ENCODE results near the gene TMEM271.

Gene TMEM271, protein sequence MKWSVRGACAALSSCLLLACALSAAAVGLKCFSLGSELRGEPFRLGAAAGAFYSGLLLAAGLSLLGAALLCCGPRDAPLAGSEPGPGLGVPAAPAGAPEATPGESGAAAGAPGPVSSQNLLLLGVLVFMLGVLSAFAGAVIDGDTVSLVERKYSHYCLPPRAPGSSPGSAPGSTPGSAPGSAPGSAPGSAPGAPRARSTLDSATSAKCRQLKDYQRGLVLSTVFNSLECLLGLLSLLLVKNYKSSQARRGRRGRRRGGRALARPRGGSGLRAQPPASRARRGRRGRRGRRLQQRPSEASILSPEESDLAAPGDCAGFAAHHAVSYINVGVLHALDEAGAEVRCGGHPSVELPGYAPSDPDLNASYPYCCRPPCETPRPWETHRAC

DNA sequence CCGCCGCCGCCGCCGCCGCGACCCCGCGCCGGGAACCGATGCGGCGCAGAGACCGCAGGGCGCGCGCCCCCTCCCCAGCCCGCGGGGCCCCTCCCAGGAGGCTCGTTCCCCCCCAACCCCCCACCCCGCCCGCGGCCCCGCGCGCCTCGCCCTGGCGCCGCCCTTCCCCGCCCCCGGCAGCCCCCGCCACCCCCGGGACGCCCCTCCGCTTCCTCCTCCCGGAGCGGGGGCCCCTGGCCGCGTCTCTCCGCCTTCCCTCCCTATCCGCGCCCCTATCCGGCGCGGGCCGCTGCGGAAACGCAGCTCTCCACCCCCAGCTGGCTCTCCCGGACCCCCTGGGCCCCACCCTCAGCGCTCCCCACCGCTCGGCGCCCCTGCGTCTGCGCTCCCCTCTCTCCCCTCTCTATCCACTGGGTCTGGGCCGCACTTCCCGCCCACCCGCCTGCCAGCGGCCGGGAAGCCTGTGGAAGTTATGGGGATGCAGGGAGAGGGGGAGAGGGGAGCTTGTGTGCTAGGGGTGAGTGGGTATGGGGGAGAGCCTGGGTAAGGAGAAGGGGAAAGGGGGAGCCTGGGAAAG is at the start of gene TMEM271:
Gene TMEM271, minus strand, starts transcription at position 51 of the 577 bp plus-strand sequence. CDS start 233 bp downstream, outside the sequence.
- no peak for DNase-seq (ENCODE audit: low read depth in 3 of 3)

DNA sequence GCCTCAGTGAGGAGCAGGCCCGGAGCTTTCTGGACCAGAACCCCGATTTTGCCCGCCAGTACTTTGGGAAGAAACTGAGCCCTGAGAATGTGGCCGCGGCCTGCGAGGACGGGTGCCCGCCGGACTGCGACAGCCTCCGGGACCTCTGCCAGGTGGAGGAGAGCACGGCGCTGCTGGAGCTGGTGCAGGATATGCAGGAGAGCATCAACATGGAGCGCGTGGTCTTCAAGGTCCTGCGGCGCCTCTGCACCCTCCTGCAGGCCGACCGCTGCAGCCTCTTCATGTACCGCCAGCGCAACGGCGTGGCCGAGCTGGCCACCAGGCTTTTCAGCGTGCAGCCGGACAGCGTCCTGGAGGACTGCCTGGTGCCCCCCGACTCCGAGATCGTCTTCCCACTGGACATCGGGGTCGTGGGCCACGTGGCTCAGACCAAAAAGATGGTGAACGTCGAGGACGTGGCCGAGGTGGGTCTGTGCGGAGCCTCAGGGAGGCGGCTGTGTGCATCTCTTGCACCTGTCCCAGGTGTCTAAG is 49.6 kb upstream of the TMEM271 start:
- DNase-seq (ENCODE audit: low read depth in 3 of 3), result no peak

DNA sequence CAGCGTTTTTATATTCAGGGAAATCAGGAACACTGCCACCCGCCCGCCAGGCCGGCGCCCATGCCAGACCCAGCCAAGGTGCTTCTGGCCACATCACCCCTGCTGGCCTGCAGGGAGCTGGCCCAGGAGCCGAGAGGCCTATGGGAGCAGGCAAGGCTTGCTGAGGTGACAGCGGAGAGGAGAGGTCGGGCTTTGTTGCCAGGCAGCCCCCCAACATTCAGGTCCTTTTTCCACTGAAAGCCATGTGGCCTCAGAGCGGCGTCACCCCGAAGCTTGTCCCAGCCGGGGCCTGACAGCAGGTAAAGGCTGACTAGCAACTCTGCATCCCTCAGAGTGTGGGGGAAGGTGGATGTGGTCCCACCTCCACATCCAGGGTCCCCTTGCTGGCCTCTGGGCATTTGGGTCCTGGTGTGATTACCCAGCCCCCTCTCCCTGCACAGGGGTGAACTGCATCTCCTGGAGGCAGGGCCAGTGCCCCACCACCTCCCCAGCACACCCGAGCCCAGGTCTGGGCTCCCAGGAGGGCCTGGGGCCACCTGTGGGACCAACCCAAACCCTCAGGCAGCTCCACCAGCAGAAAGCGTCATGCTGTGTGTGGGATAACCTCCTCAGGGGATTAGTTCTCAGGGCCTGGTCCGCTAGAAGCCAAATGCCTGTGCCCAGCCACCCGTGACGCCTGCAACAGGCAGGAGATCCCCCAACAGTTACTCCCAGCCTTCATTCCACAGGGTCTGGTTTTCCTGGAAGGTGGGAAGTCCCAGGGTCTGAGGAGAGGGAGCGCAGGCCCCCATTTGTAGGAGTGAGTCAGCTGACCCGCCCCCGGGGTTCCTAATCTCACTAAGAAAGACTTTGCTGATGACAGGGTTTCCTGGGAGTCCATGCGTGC is 48.9 kb upstream of the TMEM271 start, which contains the start of gene PDE6B:
Gene PDE6B, plus strand, starts transcription at position 869 of the 886 bp plus-strand sequence. CDS start 54 bp downstream, outside the sequence.
- no peak for DNase-seq (ENCODE audit: low read depth in 3 of 3)

DNA sequence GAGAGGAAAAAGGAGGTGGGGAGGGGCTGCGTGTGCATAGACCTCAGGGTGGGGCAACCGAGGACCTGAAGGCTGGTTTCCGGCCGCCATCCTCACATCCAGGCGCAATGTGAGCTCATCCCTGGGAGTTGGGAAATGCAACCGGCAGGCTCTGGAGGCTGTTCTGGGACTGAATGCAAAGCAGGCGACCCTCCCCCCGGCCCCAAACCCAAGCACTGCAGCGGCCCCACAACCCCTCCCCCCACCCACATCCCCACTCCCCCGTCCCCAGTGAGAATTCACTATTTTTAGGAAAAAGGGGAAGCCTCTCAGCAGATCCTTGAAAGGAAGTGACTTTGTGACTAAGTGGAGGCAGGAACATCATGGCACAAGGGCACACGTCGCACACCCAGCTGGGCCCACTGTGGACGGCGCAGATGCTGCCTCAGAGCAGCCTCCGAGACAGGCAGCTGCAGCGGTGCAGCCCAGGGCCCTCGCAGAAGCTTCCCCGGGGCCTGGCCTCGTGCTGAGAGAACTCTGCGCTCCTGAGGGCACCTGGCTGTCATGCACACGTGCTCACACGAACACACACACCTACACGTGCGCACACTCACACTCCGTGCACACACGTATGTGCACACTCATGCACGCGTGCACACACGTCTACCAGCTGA is 47.9 kb upstream of the TMEM271 start:
- DNase-seq (ENCODE audit: low read depth in 3 of 3), result no peak

DNA sequence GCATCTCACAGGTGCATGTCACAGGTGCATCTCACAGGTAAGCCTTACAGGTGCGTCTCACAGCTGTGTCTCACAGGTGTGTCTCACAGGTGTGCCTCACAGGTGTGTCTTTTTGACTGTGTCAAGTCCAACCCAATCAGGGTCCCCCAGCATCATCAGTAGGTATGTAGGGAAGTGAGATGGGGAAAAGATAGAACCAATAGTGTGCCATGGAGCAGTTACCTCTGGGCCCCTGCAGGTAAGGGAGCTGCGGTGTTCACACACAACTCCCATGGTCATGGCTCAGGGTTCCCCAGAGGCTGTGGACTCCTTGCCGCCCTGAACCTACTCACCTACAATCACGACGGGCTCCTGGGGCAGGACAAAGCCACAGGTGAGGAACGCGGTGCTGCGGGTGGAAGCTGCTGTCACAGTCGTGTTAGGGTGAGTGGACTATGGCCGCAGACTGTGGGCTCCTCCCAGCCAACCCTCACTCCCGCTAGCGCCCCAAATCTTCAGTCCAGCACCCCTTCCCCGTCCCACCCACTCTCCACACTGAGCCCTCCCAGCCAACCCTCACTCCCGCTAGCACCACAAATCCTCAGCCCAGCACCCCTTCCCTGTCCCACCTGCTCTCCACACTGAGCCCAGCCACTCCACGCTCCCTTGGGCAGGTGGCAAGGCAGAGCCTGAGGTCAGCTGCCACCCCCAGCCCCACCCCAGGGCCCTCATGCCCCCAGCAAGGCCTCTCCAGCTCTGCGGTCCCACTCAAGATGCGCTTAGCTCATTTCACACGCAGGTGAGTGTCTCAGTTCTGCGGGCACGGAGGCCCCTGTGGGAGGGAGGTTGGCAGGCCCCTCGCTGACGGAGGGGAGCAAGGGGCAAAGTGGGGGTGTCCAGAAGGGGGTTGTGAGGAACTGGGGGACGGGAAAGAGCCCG is 47.2 kb upstream of the TMEM271 start:
- no peak for DNase-seq (ENCODE audit: low read depth in 3 of 3)

DNA sequence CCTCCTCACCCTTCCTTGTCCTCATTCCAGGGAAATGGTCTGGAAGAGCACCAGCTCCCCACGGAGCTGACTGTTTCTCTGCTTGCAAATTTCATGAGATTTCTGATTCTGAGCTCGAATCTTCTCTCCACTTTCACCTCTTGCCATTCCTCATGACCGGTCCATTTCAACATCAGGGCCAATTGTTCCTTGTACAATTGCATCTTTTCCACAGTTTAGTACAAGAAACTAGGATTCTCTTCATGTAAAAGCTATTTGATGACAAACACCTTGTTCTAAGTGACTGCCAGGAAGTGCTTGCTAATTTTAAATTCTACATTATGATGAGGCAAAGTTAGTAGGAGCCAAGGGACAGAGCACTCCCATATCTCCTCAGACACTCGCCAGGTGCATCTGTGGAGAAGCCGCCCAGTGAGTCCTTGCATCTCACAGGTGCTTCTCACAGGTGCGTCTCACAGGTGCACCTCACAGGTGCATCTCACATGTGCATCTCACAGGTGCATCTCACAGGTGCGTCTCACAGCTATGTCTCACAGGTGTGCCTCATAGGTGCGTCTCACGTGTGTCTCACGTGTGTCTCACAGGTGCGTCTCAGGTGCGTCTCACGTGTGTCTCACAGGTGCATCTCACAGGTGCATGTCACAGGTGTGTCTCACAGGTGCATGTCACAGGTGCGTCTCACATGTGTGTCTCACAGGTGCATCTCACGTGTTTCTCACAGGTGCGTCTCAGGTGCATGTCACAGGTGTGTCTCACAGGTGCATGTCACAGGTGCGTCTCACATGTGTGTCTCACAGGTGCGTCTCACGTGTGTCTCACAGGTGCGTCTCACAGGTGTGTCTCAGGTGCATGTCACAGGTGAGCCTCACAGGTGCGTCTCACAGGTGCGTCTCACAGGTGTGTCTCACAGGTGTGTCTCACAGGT is 46.2 kb upstream of the TMEM271 start:
- no peak for DNase-seq (ENCODE audit: low read depth in 3 of 3)

DNA sequence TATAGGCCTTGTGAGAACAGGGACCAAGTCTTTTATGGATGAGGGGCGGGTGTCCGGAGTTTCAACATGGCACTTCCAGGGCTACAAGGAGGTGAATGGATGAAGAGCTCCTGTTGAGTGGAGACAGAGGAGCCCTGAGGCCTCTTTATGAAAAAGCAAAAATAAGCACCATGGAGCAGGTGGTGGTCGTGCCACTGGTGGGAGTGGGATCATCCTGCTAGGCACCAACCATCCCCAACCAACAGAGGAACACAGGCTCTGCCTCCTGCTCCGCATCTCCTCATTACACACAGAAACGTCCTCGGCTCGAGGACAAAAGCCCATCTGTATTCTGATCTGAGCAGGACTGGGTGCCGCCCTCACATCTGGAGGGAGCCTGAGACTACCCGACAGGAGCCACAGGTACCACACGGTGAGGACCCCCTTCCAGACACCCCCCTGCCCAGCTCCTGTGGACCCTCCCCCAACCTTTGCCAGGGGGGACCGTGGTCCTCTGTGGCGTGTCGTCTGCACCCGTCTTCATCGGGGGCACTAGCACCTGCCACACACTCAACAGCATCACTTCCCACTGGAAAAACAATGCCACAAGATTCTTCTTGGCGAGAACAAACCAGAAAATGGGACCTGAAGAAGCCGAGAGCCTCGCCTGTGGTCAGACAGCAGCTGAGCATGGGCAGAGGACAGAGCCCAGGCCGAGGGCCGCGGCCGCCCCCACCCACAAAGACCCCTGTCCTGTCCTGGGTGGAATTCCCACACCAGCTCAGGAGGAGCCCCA is 45.4 kb upstream of the TMEM271 start:
- DNase-seq (ENCODE audit: low read depth in 3 of 3), result no peak

DNA sequence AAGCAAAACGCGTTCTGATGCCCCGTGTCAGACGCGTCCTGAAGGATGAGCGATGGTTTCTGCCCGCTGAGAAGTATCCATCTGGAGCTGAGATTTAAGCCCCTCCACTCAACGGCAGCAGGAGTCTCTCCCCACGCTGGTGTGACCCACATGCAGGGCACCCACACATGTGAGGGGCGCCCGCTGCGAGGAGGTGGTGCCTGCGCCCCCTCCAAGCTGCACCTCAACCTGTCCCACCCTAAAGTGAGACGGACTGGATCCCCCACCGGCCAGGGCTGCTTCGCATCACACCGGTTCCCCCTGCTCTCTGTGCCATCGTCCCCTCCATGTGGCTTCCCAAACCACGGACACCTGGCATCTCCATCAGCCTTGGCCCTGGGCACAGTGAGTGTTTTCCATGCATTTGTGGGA is 44.8 kb upstream of the TMEM271 start:
- DNase-seq (ENCODE audit: low read depth in 3 of 3), result no peak

DNA sequence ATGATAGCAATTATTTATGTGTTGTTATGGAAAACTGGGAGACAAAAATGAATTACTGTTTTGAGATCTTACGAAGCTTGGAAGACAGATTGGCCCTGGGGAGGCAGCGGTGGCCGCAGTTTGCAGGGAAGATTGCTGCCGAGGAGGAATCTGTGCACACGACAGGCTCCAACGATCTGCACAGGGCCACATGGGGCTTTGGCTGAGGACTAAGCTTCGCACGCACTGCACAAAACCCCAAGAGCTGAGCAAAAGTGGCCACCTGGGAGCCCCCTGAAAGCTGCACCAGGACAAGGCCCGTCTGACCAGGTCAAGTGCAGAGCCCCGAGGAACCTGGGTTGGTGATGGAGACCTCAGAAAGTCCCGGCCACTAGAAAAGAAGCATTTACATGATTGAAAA is 44.1 kb upstream of the TMEM271 start:
- no peak for DNase-seq (ENCODE audit: low read depth in 3 of 3)

DNA sequence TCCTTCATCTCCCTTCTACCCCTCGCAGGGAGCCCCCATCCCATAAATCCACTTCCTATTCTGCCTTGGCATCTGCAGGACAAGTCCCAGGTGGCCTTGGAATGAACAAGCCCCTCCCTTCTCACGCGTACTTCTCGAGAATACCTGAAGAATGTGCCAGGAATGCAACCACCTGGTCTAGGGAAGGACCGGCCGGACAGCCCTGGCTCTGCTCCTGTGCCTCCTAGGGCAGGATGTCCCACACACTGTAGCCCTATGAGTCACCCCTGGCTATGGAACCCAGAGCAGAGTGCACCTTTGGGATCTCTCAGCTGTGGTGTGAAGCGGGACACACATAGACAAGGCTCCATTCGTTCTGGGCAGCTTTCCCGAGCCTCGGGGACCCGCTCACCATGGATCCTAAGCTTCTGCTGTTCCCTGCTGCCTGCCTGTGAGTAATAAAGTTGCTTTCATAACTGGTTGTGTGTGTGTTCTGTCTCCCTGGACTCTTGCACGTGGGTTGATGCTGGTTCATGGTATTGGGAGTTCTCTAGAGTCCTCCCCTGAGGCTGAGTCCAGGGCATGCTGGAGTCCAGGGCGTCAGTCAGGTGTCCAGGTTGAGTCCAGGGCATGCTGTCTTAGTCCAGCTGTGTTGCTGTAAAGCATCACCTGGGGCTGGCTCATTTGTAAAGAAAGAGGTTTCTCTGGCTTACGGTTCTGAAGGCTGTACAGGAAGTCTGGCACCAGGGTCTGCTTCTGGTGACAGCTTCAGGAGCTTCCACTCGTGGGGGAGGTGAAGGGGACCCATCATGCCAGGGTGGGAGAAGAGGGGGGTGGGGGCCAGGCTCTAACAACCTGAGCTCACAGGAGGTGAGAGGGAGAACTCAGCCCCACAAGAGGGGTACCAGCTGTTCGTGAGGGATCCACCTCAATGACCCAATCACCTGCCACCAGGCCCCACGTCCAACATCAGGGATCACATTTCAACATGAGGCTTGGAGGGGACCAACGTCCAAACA is 41.8 kb upstream of the TMEM271 start:
- no peak for DNase-seq (ENCODE audit: low read depth in 3 of 3)

DNA sequence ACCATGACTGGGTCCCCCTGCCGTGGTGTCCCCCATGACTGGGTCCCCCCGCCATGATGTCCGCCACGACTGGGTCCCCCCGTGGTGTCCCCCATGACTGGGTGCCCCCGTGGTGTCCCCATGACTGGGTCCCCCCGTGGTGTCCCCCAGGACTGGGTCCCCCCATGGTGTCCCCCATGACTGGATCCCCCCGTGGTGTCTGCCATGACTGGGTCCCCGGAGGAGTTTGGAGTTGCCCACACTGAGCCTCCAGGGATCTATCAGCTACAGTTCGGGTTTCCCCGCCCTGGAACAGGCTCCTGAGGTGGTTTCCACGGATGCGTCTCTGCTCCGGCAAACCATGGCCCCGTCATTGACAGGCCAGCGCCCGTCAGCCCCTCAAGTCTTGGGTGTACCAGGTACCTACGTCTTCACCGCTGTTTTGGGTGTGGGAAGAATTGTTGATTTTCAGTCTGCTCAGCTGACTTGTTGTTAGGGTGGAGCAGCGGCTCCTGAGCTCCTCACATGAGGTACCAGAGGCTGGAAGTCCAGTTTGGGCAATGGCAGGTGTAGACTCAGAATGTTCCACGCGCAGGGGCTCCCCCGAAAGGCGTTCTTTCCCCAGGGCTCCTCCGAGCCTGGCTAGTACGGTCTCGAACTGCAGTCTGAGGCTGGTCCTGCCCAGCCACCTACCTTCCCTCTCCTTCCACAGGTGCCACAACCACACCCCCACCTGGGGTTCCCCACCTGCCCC is 41.0 kb upstream of the TMEM271 start:
- no peak for DNase-seq (ENCODE audit: low read depth in 3 of 3)

DNA sequence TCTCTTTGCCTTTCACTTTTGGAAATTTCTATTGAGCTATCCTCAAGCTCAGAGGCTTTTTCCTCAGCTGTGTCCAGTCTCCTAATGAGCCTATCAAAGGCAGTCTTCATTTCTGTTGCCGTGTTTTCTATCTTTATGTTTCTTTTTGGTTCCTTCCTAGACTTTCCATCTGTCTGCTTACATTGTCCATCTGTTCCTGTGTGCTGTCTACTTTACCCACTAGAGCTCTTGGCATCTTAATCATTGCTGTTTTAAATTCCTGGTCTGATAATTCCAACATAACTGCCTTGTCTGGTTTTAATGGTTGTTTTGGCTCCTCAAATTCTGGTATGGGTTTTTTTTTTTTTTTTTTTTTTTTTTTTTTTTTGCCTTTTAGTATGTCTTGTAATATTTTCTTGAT is 40.0 kb upstream of the TMEM271 start:
- DNase-seq (ENCODE audit: low read depth in 3 of 3), result no peak

DNA sequence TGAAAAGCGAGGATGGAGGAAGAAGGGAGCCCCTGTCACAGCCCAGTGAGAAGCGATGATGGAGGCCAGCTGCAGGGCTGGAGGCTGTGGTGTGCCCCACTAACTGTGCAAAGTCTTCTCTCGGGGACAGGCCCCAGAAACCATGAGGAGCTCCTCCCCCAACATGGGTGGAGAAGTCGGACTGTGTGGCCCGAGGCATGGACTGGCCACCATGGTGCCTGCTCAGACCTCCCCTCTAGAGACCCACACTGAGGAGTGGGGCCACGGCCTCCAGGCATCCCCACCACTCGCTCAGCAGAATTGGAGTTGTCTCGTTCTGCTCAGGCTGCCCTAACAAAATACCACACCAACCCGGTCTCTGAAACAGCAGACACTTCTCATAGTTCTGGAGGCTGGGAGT is 37.0 kb upstream of the TMEM271 start:
- DNase-seq (ENCODE audit: low read depth in 3 of 3), result no peak

DNA sequence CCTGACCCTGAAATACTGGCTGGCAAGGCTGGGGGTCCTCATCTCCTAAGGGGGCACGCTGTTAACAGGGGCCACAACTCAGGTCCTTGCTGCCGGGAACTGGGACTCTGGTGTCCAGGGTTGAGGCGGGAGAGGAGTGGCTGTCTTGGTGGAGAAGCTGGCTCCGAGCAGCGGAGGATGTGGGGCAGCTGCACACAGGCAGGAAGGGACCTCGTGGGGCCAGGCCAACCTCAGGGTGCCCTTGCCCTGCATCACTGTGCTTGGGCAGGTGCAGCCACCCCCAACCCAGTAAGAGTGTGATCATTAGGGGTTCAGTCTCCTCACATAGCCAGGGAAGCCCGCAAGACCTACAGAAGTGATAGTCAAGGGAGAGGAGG is 36.6 kb upstream of the TMEM271 start:
- no peak for DNase-seq (ENCODE audit: low read depth in 3 of 3)

DNA sequence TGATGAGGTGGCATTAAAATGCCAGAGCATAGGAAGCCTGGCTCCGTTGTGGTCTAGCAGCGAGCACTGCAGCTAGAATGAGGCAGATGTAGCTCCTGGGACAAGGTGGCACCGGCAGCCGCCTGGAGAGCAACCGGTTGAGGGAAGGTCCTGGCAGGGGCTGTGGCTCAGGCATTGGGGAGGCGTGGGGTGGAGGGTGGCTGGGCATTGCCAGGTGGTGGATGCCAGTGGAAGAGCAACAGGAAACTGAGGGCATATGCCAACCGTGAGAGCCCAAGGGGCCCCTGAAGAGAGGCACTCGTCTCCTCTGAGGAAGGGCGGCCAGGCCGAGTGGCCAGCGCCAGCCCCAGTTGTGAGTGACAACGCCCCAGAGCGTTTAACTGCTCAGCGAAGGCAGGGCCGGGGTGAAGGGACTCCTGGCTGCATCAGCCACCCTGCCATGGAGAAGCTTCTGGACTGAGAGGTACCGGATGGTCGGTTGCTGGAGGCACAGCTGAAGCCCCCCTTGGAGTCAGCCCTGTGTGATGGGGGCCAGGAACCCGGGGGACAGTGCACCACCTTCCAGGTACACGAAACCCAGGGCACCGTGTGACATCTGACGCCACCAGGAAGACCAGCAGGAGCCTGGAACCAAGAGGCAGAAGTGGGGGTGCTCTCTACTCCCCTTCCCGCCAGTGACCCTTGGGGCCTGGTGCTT is 36.1 kb upstream of the TMEM271 start:
- no peak for DNase-seq (ENCODE audit: low read depth in 3 of 3)
